Ishikawa (cell line): Measurements from ENCODE around the gene EIF1AX.

Experiments used
- CEBPB ChIP-seq: IDR thresholded peaks from 2 replicates; pipeline ENCODE4 v1.6.1; 2012
- CREB1 ChIP-seq: IDR thresholded peaks from 2 replicates; pipeline ENCODE4 v1.6.1; 2012; ENCODE audit warnings: low read depth
- EGR1 ChIP-seq: IDR thresholded peaks from 2 replicates; pipeline ENCODE4 v1.6.1; 2012
- EP300 ChIP-seq: IDR thresholded peaks from 2 replicates; pipeline ENCODE4 v1.6.1; 2012; ENCODE audit warnings: borderline replicate concordance
- FOXM1 ChIP-seq: IDR thresholded peaks from 2 replicates; pipeline ENCODE4 v1.6.1; 2012; ENCODE audit warnings: low read depth, borderline replicate concordance
- MAX ChIP-seq: IDR thresholded peaks from 2 replicates; pipeline ENCODE4 v1.6.1; 2012
- NFIC ChIP-seq: IDR thresholded peaks from 2 replicates; pipeline ENCODE4 v1.6.1; 2012
- RAD21 ChIP-seq: IDR thresholded peaks from 2 replicates; pipeline ENCODE4 v1.6.1; 2012; ENCODE audit warnings: low read depth
- REST ChIP-seq: IDR thresholded peaks from 2 replicates; pipeline ENCODE4 v1.6.1; 2012; ENCODE audit warnings: low read depth, mild to moderate bottlenecking
- TAF1 ChIP-seq: IDR thresholded peaks from 2 replicates; pipeline ENCODE4 v1.6.1; 2012; ENCODE audit warnings: low read depth, mild to moderate bottlenecking
- TCF12 ChIP-seq: IDR thresholded peaks from 2 replicates; pipeline ENCODE4 v1.6.1; 2012; ENCODE audit warnings: low read depth
- TEAD4 ChIP-seq: IDR thresholded peaks from 2 replicates; pipeline ENCODE4 v1.6.1; 2012
- USF1 ChIP-seq: IDR thresholded peaks from 2 replicates; pipeline ENCODE4 v1.6.1; 2012
- YY1 ChIP-seq: IDR thresholded peaks from 2 replicates; pipeline ENCODE4 v1.6.1; 2012; ENCODE audit warnings: low read depth
- ZBTB7A ChIP-seq: IDR thresholded peaks from 2 replicates; pipeline ENCODE4 v1.6.1; 2012; ENCODE audit warnings: low read depth

Gene EIF1AX

GRCh38 chrX:20177093-20177492 lies 35.5 kb upstream of the EIF1AX start:
- TF ChIP-seq TCF12 (no peak), EGR1 (no peak), MAX (no peak), ZBTB7A (no peak), YY1 (no peak), NFIC (no peak), USF1 (no peak), CREB1 (no peak), FOXM1 (no peak), TEAD4 (no peak), REST (no peak)

- TF ChIP-seq EGR1 (no peak), USF1 (no peak), FOXM1 (no peak), YY1 (no peak), NFIC (no peak), CEBPB (no peak), REST (no peak), CREB1 (no peak), RAD21 (no peak), TAF1 (no peak), EP300 (no peak), TEAD4 (no peak), MAX (no peak), ZBTB7A (no peak)
Observed at GRCh38 chrX:20173856-20174255, 32.2 kb upstream of the EIF1AX start.

GRCh38 chrX:20173313-20173712 lies 31.7 kb upstream of the EIF1AX start:
- TF ChIP-seq RAD21 (no peak), EP300 (no peak), CREB1 (no peak), REST (no peak), TCF12 (no peak), USF1 (no peak), NFIC (no peak), EGR1 (no peak)

- no peak for TF ChIP-seq CREB1
- TF ChIP-seq YY1: no peak
- no peak for TF ChIP-seq USF1
- TF ChIP-seq EP300: no peak
- TF ChIP-seq TCF12: no peak
- no peak for TF ChIP-seq TEAD4
Observed at GRCh38 chrX:20171887-20172286, 30.2 kb upstream of the EIF1AX start.
